Mesenchymal stem cell (in vitro differentiated cells and primary cell): ENCODE measurements around the gene CCNK.

ENCODE experiments used
- DNase-seq: peaks from one replicate; pipeline ENCODE4 v3.0.0-alpha.2; 2013
- H2AFZ ChIP-seq: one replicate; pipeline ENCODE4 v1.6.1; 2013; ENCODE audit warnings: low read depth, mild to moderate bottlenecking, control low read depth, inconsistent platforms, low read length, moderate library complexity
- H2AK5ac ChIP-seq: 2 replicates; pipeline ENCODE4 v1.6.1; 2013; ENCODE audit warnings: low read length, moderate library complexity, mild to moderate bottlenecking, inconsistent platforms; ENCODE audit not compliant: severe bottlenecking
- H2BK120ac ChIP-seq: one replicate; pipeline ENCODE4 v1.6.1; 2013; ENCODE audit warnings: low read depth, mild to moderate bottlenecking, inconsistent platforms, low read length, moderate library complexity
- H2BK12ac ChIP-seq, 2 experiments: one replicate each; pipeline ENCODE4 v1.6.1; 2013; ENCODE audit warnings: inconsistent platforms in 2 of 2, low read length in 2 of 2, mild to moderate bottlenecking in 2 of 2, moderate library complexity in 2 of 2, control low read depth in 1 of 2
- H2BK15ac ChIP-seq: one replicate; pipeline ENCODE4 v1.6.1; 2013; ENCODE audit warnings: mild to moderate bottlenecking, low read depth, inconsistent platforms; ENCODE audit not compliant: poor library complexity, severe bottlenecking
- H2BK5ac ChIP-seq: 2 replicates; pipeline ENCODE4 v1.6.1; 2013; ENCODE audit warnings: low read depth, mild to moderate bottlenecking, low read length, control low read depth, inconsistent platforms; ENCODE audit not compliant: poor library complexity, severe bottlenecking
- H3K14ac ChIP-seq, 2 experiments: one replicate each; pipeline ENCODE4 v1.6.1; 2013; ENCODE audit warnings: inconsistent platforms in 2 of 2, low read length in 2 of 2, control low read depth in 1 of 2, mild to moderate bottlenecking in 1 of 2, moderate library complexity in 1 of 2
- H3K18ac ChIP-seq, 2 experiments: one replicate each; pipeline ENCODE4 v1.6.1; 2013; ENCODE audit warnings: inconsistent platforms in 2 of 2, low read length in 2 of 2, control low read depth in 1 of 2, low read depth in 1 of 2, mild to moderate bottlenecking in 1 of 2
- H3K23ac ChIP-seq, 2 experiments: one replicate each; pipeline ENCODE4 v1.6.1; 2013; ENCODE audit warnings: inconsistent platforms in 2 of 2, low read length in 2 of 2, mild to moderate bottlenecking in 2 of 2, moderate library complexity in 2 of 2, control low read depth in 1 of 2
- H3K27ac ChIP-seq: 2 replicates; pipeline ENCODE4 v1.5.1; 2013; ENCODE audit warnings: mild to moderate bottlenecking, moderate library complexity, low read length, control low read depth, inconsistent platforms; ENCODE audit not compliant: poor library complexity, severe bottlenecking
- H3K27me3 ChIP-seq, 2 experiments: 2 replicates each; pipeline versions ENCODE4 v1.6.1 to v1.7.0; 2013; ENCODE audit warnings: low read length in 2 of 2, mild to moderate bottlenecking in 2 of 2, moderate library complexity in 2 of 2, control low read depth in 1 of 2, inconsistent platforms in 1 of 2; ENCODE audit not compliant: control insufficient read depth in 1 of 2, insufficient read depth in 1 of 2
- H3K36me3 ChIP-seq, 2 experiments: 2 replicates each; pipeline versions ENCODE4 v1.6.1 to v1.7.0; 2013; ENCODE audit warnings: low read length in 2 of 2, control low read depth in 1 of 2, inconsistent platforms in 1 of 2, low read depth in 1 of 2, mild to moderate bottlenecking in 1 of 2; ENCODE audit not compliant: insufficient read depth in 2 of 2, control insufficient read depth in 1 of 2
- H3K4ac ChIP-seq, 2 experiments: one replicate each; pipeline ENCODE4 v1.6.1; 2013; ENCODE audit warnings: inconsistent platforms in 2 of 2, low read length in 2 of 2, mild to moderate bottlenecking in 2 of 2, moderate library complexity in 2 of 2, control low read depth in 1 of 2, low read depth in 1 of 2
- H3K4me1 ChIP-seq: 2 replicates; pipeline ENCODE4 v1.6.1; 2013; ENCODE audit warnings: low read depth, low read length, control low read depth; ENCODE audit not compliant: control insufficient read depth, insufficient read depth
- H3K4me2 ChIP-seq: 2 replicates; pipeline ENCODE4 v1.6.1; 2013; ENCODE audit warnings: low read length, mild to moderate bottlenecking, inconsistent platforms; ENCODE audit not compliant: poor library complexity, severe bottlenecking
- H3K4me3 ChIP-seq, 2 experiments: 2 replicates each; pipeline versions ENCODE4 v1.5.1 to v1.7.0; 2013; ENCODE audit warnings: low read length in 2 of 2, mild to moderate bottlenecking in 2 of 2, control low read depth in 1 of 2, low read depth in 1 of 2; ENCODE audit not compliant: insufficient read depth in 1 of 2
- H3K79me1 ChIP-seq: replicated peaks from 2 replicates; pipeline ENCODE4 v1.6.1; 2013; ENCODE audit warnings: mild to moderate bottlenecking, control low read depth, low read length, inconsistent platforms; ENCODE audit not compliant: poor library complexity, severe bottlenecking
- H3K9ac ChIP-seq: 2 replicates; pipeline ENCODE4 v1.7.0; 2013; ENCODE audit warnings: mild to moderate bottlenecking, low read length, moderate library complexity
- H3K9me3 ChIP-seq: 2 replicates; pipeline ENCODE4 v1.7.0; 2013; ENCODE audit warnings: mild to moderate bottlenecking, low read length; ENCODE audit not compliant: control insufficient read depth
- H4K8ac ChIP-seq: one replicate; pipeline ENCODE4 v1.6.1; 2013; ENCODE audit warnings: inconsistent platforms, mild to moderate bottlenecking, low read length, moderate library complexity
- H4K91ac ChIP-seq: one replicate; pipeline ENCODE4 v1.6.1; 2013; ENCODE audit warnings: mild to moderate bottlenecking, low read length, inconsistent platforms
- WGBS: methylation state at CpG from one replicate; pipeline ENCODE4 v1.1.7; 2013; ENCODE audit warnings: mixed read lengths; 5-methylcytosine and 5-hydroxymethylcytosine counted together

The CCNK gene

DNA sequence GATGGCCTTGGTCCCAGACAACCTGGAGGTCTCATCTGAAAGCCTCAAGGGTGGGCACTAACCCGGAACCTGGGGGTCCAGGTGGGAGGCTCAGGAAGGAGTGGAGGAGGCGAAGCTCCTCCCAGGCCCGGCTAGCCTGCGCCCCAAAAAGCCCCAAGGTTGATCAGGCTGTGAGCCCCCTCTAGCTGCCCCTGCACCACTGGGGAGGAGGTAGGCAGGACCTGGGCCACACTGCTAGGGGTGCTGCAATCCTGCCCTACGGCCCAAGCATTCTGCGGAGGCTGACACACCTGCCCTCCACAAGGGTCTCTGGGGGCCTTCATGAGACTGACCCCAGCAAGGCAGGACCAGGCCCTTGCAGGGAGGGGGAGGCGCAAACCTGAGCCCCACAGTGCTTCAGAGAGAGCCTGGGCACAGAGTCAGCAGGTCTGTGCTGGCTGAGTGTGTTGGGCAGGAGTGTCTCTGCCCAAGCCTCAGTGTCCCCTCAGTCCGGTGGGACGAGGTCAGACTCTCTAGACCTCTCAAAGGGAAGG lies 70.9 kb downstream of the CCNK start:
- Histone ChIP-seq H2BK15ac (no peak overlapping the region), H3K4ac (no peak overlapping the region), H3K36me3 (no peaks in the 10 kb centered on the region), H3K4me2 (no peak overlapping the region), H3K18ac (no peak overlapping the region), H2BK120ac (no peak overlapping the region), H3K79me1 (peaks cover 6% of the 10 kb centered on the region), H4K8ac (no peak overlapping the region), H3K23ac (no peak overlapping the region), H4K91ac (no peak overlapping the region), H2BK5ac (no peak overlapping the region), H2AK5ac (no peak overlapping the region), H3K9me3 (no peaks in the 10 kb centered on the region), H3K27me3 (peaks cover 7 to 80% of the 10 kb centered on the region in 2 experiments), H2BK12ac (no peak overlapping the region), H3K4me3 (no peak overlapping the region), H3K27ac (no peak overlapping the region), H3K14ac (no peak overlapping the region), H3K9ac (no peak overlapping the region), H2AFZ (no peak overlapping the region), H3K4me1 (peaks cover 3% of the 10 kb centered on the region)
- 87% methylated on average over 8 of the region's 9 CpGs for WGBS
- no peak for DNase-seq

DNA sequence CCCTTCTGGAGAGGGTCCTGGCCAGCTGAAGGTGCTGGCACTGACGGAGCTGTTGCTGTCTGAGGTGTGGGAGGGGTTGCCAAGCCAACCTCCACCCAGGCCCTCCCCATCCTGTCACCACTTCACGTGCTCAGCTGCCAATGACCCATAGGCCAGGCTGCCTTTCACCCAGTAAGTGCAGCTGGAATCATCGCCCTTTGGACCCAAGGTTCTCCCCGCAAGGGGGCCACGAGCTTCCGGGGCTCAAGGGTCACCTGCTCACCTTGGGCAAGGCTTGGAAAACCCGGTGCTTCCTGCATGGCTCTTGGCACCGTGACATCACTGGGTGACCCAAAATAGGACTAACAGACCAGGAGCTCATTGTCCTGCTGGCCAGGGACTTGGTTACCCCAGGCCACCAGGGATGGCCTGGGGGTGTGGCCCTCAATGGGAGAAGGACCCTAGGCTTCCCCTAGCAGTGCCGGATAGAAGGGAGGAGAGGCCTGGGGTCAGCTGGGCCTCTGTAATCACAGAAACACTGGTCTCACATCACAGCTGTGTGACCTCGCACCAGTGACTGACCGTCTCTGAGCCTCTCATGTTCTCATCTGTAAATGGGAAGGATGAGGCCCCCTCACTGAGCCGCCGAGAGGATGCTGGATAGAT lies 71.5 kb downstream of the CCNK start:
- no peak overlapping the region for H2BK5ac ChIP-seq
- DNase-seq: no peak
- H3K4me3 ChIP-seq: no peak overlapping the region
- H4K91ac ChIP-seq: no peak overlapping the region
- WGBS: 81% methylated on average over 13 of the region's 13 CpGs
- H3K9me3 ChIP-seq: no peaks in the 10 kb centered on the region
- H3K9ac ChIP-seq: no peak overlapping the region
- H3K4me1 ChIP-seq: peaks cover 3% of the 10 kb centered on the region
- H2BK15ac ChIP-seq: no peak overlapping the region
- peaks cover 6% of the 10 kb centered on the region for H3K79me1 ChIP-seq
- H2BK12ac ChIP-seq: no peak overlapping the region
- H3K4me2 ChIP-seq: no peak overlapping the region
- no peak overlapping the region for H2AK5ac ChIP-seq
- no peaks in the 10 kb centered on the region for H3K36me3 ChIP-seq
- H4K8ac ChIP-seq: no peak overlapping the region
- no peak overlapping the region for H3K27ac ChIP-seq
- H2AFZ ChIP-seq: no peak overlapping the region
- H3K23ac ChIP-seq: no peak overlapping the region
- H3K18ac ChIP-seq: no peak overlapping the region
- H3K27me3 ChIP-seq: peaks cover 7 to 78% of the 10 kb centered on the region in 2 experiments
- no peak overlapping the region for H3K4ac ChIP-seq
- no peak overlapping the region for H3K14ac ChIP-seq
- no peak overlapping the region for H2BK120ac ChIP-seq

DNA sequence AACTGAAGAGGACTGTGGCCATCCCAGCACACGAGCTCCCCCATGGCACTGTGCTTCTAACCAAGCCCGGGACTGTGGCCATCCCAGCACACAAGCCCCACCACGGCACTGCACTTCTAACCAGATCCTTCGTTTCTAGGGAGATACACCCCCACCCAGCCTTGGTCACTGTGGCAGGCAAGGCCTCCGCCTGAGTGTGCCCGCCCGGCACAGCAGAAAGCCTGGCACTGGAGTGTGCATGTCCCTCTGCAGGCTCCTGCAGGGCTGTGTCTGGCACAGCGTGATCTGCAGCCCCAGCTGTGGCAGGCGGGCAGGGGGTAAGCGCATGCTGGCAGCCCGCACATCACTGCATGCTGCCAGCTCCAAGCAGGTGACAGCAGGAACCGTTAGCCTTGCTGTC lies 73.0 kb downstream of the CCNK start:
- Histone ChIP-seq H3K23ac (no peak overlapping the region), H3K4ac (no peak overlapping the region), H3K4me3 (no peak overlapping the region), H3K27ac (no peak overlapping the region), H3K27me3 (peaks cover 0 to 78% of the 10 kb centered on the region in 2 experiments), H3K9me3 (no peaks in the 10 kb centered on the region), H3K18ac (peak overlapping the region in 1 of 2 experiments; percentile 37), H4K8ac (no peak overlapping the region), H3K79me1 (peaks cover 3% of the 10 kb centered on the region), H2AK5ac (no peak overlapping the region), H2BK15ac (no peak overlapping the region), H3K9ac (no peak overlapping the region), H3K4me1 (peaks cover 2% of the 10 kb centered on the region), H4K91ac (no peak overlapping the region), H2AFZ (no peak overlapping the region), H3K36me3 (no peaks in the 10 kb centered on the region), H2BK120ac (no peak overlapping the region), H3K4me2 (no peak overlapping the region), H2BK5ac (no peak overlapping the region), H2BK12ac (no peak overlapping the region), H3K14ac (no peak overlapping the region)
- WGBS: 87% methylated on average over 12 of the region's 12 CpGs
- no peak for DNase-seq

DNA sequence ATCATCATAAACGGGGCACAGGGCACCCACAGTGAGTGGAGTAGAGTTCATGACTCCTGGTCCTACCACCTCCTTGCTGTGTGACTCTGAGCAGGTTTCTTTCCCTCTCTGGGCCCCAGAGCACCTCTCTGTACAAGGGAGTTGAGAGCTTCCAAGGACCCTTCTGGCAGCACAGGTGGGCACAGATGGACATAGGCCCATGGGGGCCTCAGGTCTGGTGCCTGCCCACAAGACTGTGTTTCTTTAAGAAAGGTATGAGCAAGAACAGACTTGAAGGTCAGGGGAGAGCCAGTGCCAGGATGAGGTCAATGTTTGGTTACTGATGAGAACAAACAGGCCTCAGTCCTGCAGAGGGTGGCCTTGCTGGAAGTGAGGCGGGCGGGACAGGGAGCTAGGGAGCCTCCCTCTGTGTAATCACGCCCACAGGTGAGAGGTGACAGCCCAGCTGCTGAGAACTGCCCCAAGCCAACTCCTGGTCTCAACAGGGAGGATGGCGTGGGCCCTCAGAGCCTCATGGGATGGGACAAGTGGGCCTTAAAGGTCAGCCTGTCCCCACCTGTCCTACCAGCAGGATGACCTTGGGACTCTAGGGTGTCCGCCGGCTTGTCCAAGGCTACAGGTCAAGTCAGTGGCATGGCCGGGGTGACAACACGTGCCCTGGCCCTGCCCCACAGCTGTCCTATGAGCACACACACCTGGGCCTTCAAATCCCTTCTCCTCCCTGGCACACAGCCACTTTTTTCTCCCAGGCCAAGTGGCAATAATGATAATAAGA lies 73.7 kb downstream of the CCNK start:
- H4K91ac ChIP-seq: no peak overlapping the region
- H3K27me3 ChIP-seq: peaks cover 0 to 76% of the 10 kb centered on the region in 2 experiments
- H3K27ac ChIP-seq: no peak overlapping the region
- no peak overlapping the region for H3K9ac ChIP-seq
- no peak overlapping the region for H2BK120ac ChIP-seq
- no peak overlapping the region for H4K8ac ChIP-seq
- no peak overlapping the region for H2BK5ac ChIP-seq
- H3K4ac ChIP-seq: no peak overlapping the region
- DNase-seq: no peak
- H3K18ac ChIP-seq: no peak overlapping the region
- H3K79me1 ChIP-seq: peaks cover 3% of the 10 kb centered on the region
- H2BK15ac ChIP-seq: no peak overlapping the region
- peaks cover 6% of the 10 kb centered on the region for H3K4me1 ChIP-seq
- WGBS: 81% methylated on average over 9 of the region's 9 CpGs
- H2BK12ac ChIP-seq: no peak overlapping the region
- no peak overlapping the region for H3K14ac ChIP-seq
- H3K4me2 ChIP-seq: no peak overlapping the region
- no peaks in the 10 kb centered on the region for H3K36me3 ChIP-seq
- no peak overlapping the region for H3K23ac ChIP-seq
- H3K9me3 ChIP-seq: no peaks in the 10 kb centered on the region
- H3K4me3 ChIP-seq: no peak overlapping the region
- H2AFZ ChIP-seq: no peak overlapping the region
- no peak overlapping the region for H2AK5ac ChIP-seq
